SU-DHL-6 (cell line): ENCODE data around the gene CCDC61.

Experiments used
- H2AFZ ChIP-seq: fragments of 200-600 bp; sonication (generic); 2 replicates; pipeline ENCODE4 v1.6.1; 2014; ENCODE audit warnings: low read depth, mild to moderate bottlenecking, moderate library complexity, mixed read lengths, antibody characterized with exemption, low read length; ENCODE audit not compliant: severe bottlenecking
- H3F3A ChIP-seq: fragments of 200-600 bp; shearing (Covaris generic); 2 replicates; pipeline ENCODE4 v1.6.0; 2016; ENCODE audit warnings: antibody characterized with exemption, mild to moderate bottlenecking; ENCODE audit not compliant: insufficient read depth
- H3K27ac ChIP-seq: fragments of 200-600 bp; sonication (generic); 2 replicates; pipeline ENCODE4 v1.5.1; 2016; ENCODE audit warnings: low read depth, mild to moderate bottlenecking, low read length, moderate library complexity, mixed read lengths
- H3K27me3 ChIP-seq: fragments of 200-600 bp; sonication (generic), shearing (Covaris generic); 2 replicates; pipeline ENCODE4 v1.6.0; 2014; ENCODE audit warnings: mild to moderate bottlenecking, low read length
- H3K36me3 ChIP-seq: fragments of 200-600 bp; sonication (generic); 2 replicates; pipeline ENCODE4 v1.6.1; 2014; ENCODE audit warnings: mild to moderate bottlenecking, low read length, mixed read lengths
- H3K4me2 ChIP-seq: fragments of 300-600, 200-600 bp; shearing (Covaris generic), sonication (generic); 2 replicates; pipeline ENCODE4 v1.6.0; 2014; ENCODE audit warnings: low read length, low read depth, mild to moderate bottlenecking; ENCODE audit not compliant: poor library complexity, severe bottlenecking
- H3K4me3 ChIP-seq: fragments of 200-600 bp; sonication (generic); 2 replicates; pipeline ENCODE4 v1.5.1; 2014; ENCODE audit warnings: antibody characterized with exemption, low read length, mild to moderate bottlenecking, mixed read lengths; ENCODE audit not compliant: insufficient read depth, poor library complexity, severe bottlenecking
- H3K79me2 ChIP-seq: fragments of 200-600 bp; sonication (generic); 2 replicates; pipeline ENCODE4 v1.6.1; 2014; ENCODE audit warnings: mild to moderate bottlenecking, low read length, moderate library complexity; ENCODE audit not compliant: insufficient read depth
- H3K9ac ChIP-seq: fragments of 200-600 bp; sonication (generic); 2 replicates; pipeline ENCODE4 v1.7.0; 2014; ENCODE audit warnings: mild to moderate bottlenecking, low read length
- H3K9me2 ChIP-seq: fragments of 200-600 bp; sonication (generic); replicated peaks from 2 replicates; pipeline ENCODE4 v1.6.1; 2014; ENCODE audit warnings: low read length; ENCODE audit not compliant: insufficient read depth
- H3K9me3 ChIP-seq: fragments of 200-600 bp; sonication (generic); 2 replicates; pipeline ENCODE4 v1.6.1; 2014; ENCODE audit warnings: low read length, mixed read lengths; ENCODE audit not compliant: insufficient read depth
- H4K20me1 ChIP-seq: fragments of 200-600 bp; sonication (generic); 2 replicates; pipeline ENCODE4 v1.6.1; 2014; ENCODE audit warnings: low read depth, mild to moderate bottlenecking, antibody characterized with exemption, low read length, moderate library complexity, mixed read lengths
- EZH2phosphoT487 ChIP-seq: fragments of 200-600 bp; sonication (generic), shearing (Covaris generic); conservative IDR thresholded peaks from 2 replicates; pipeline ENCODE4 v1.6.1; 2018; ENCODE audit warnings: mild to moderate bottlenecking, antibody characterized with exemption, low read length, moderate library complexity, mixed read lengths
- TF ChIP-seq, protein P1 (sequence below): fragments of 200-600 bp; sonication (generic); IDR thresholded peaks from one replicate; pipeline ENCODE4 v1.5.1; 2017; ENCODE audit warnings: antibody characterized with exemption, mild to moderate bottlenecking, low read length, moderate library complexity; ENCODE audit not compliant: insufficient read depth, poor library complexity, severe bottlenecking

The CCDC61 gene

DNA sequence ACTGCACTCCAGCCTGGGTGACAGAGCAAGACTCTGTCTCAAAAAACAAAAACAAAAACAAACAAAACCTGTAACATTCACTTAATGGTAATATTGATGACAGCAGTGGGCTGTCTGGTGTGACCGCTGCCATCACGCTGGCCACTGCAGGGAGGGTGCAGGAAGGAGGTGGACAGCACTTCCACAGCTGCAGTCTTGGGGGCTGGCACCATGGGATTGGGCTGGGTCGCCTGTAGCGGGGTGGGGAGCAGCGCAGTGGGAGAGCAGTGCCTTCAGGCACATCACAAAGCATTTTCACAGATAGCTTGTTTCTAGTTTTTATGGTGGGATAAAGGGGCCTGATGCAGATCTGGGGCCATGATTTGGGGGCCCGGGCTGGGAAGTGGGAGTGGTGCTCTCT lies 40.3 kb downstream of the CCDC61 start:
- no peaks in the 10 kb centered on the region for H4K20me1 ChIP-seq
- no peaks in the 10 kb centered on the region for H3K9me2 ChIP-seq
- no peak overlapping the region for H3K4me2 ChIP-seq
- H2AFZ ChIP-seq, result no peak overlapping the region
- H3K79me2 ChIP-seq, result no peaks in the 10 kb centered on the region
- H3K27me3 ChIP-seq, result no peaks in the 10 kb centered on the region
- H3K36me3 ChIP-seq, result no peaks in the 10 kb centered on the region
- no peak overlapping the region for H3K27ac ChIP-seq
- H3K9ac ChIP-seq, result no peak overlapping the region
- peaks cover 5% of the 10 kb centered on the region; the same call in 1 of the 2 replicates for H3K9me3 ChIP-seq
- H3K4me3 ChIP-seq, result no peak overlapping the region
- no peaks in the 10 kb centered on the region for H3F3A ChIP-seq
- TF ChIP-seq, protein P1, sequence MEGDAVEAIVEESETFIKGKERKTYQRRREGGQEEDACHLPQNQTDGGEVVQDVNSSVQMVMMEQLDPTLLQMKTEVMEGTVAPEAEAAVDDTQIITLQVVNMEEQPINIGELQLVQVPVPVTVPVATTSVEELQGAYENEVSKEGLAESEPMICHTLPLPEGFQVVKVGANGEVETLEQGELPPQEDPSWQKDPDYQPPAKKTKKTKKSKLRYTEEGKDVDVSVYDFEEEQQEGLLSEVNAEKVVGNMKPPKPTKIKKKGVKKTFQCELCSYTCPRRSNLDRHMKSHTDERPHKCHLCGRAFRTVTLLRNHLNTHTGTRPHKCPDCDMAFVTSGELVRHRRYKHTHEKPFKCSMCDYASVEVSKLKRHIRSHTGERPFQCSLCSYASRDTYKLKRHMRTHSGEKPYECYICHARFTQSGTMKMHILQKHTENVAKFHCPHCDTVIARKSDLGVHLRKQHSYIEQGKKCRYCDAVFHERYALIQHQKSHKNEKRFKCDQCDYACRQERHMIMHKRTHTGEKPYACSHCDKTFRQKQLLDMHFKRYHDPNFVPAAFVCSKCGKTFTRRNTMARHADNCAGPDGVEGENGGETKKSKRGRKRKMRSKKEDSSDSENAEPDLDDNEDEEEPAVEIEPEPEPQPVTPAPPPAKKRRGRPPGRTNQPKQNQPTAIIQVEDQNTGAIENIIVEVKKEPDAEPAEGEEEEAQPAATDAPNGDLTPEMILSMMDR, result no peak
- no peak for TF ChIP-seq EZH2phosphoT487

DNA sequence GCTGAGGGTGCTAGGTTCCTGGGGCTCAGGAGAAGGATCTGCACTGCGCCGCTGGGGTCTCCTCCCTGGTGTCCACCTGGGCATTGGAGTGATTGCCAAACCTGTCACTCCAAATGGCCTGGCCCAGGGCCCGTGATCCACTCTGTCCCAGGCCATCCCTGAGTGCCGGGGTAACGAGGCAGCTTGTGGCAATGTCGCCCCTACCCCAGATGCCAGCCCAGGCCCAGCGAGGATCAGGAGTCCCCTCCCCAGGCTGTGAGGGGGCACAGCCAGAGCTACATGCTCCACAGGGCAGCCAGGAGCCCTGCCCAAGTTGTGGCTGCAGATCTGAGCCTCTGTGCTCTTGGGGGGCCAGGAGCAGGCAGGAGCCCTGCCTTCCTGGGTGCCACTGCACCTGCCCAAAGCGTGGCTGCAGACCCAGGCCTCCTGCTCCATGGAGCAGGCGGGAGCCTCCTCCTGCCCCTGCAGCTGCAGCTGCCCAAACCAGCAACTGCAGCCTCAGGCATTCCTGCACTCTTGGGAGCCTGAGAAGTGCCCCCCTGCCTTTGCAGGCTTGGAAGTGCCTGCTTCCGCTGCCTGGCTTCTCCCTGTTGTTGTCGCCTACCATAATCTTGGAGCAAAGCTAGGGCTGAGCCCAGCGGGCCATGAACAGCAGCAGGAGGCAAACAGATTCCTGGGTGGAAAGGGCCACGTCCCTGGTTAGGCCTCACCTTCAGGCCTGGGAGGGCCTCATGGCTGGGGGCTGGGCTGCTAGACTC lies 40.9 kb downstream of the CCDC61 start:
- no peak overlapping the region for H3K4me2 ChIP-seq
- no peaks in the 10 kb centered on the region for H3K36me3 ChIP-seq
- no peak overlapping the region for H3K9ac ChIP-seq
- TF ChIP-seq EZH2phosphoT487, result no peak
- no peaks in the 10 kb centered on the region for H4K20me1 ChIP-seq
- no peaks in the 10 kb centered on the region for H3K9me2 ChIP-seq
- H2AFZ ChIP-seq, result no peak overlapping the region
- H3F3A ChIP-seq, result no peaks in the 10 kb centered on the region
- H3K27me3 ChIP-seq, result no peaks in the 10 kb centered on the region
- H3K9me3 ChIP-seq, result peaks cover 5% of the 10 kb centered on the region; the same call in 1 of the 2 replicates
- H3K27ac ChIP-seq, result no peak overlapping the region
- no peaks in the 10 kb centered on the region for H3K79me2 ChIP-seq
- no peak overlapping the region for H3K4me3 ChIP-seq

DNA sequence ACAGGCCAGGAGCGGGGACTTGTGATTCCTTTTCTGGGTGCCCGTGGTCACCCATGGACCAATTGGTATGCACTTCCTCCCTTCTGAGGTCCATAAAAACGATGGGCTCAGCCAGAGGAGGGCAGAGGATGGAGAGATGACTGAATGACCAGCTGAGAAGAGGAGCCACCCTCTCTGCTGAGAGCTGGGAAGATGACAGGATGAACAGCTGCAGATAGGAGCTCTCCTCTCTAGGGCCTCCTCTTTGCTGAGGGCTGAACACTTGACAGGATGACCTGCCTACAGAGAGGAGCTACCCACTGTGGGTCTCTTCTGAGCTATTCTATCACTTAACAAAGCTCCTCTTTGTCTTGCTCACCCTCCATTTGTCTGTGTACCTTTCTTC lies 41.5 kb downstream of the CCDC61 start:
- Histone ChIP-seq H3K9me2 (no peaks in the 10 kb centered on the region), H3F3A (no peaks in the 10 kb centered on the region), H2AFZ (no peak overlapping the region), H4K20me1 (no peaks in the 10 kb centered on the region), H3K79me2 (no peaks in the 10 kb centered on the region), H3K4me3 (no peak overlapping the region), H3K9ac (no peak overlapping the region), H3K4me2 (no peak overlapping the region), H3K9me3 (peaks cover 5% of the 10 kb centered on the region; the same call in 1 of the 2 replicates), H3K27me3 (no peaks in the 10 kb centered on the region), H3K36me3 (no peaks in the 10 kb centered on the region), H3K27ac (no peak overlapping the region)
- TF ChIP-seq, protein P1, result no peak
- no peak for TF ChIP-seq EZH2phosphoT487

DNA sequence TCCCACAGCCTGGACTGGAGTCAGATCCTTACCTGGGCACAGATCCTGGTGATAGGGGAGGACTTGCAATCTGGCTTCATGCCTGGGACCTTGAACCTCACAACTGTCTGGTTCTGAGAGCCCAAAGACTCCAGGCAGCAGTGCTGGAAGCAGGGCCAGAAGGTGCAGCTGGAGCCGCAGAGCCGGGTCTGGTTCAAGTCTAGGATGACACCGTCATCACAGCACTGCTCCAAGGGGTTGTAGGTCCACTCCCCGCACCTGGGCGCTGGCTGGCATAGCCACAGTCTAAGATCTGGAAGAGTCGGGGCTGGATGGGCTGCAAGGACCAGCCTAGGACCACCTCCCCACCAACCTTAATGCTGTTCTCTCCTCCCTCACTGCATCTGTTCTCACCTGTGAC lies 44.9 kb downstream of the CCDC61 start:
- Histone ChIP-seq H3K36me3 (no peaks in the 10 kb centered on the region), H2AFZ (no peak overlapping the region), H3K27ac (no peak overlapping the region), H3K79me2 (no peaks in the 10 kb centered on the region), H3F3A (no peaks in the 10 kb centered on the region), H4K20me1 (no peaks in the 10 kb centered on the region), H3K4me2 (no peak overlapping the region), H3K9ac (no peak overlapping the region), H3K4me3 (no peak overlapping the region), H3K27me3 (no peaks in the 10 kb centered on the region), H3K9me3 (no peaks in the 10 kb centered on the region), H3K9me2 (no peaks in the 10 kb centered on the region)
- TF ChIP-seq, protein P1, result no peak
- TF ChIP-seq EZH2phosphoT487, result no peak
